AG09309 (cell line): Measurements from ENCODE around the gene HSD11B1L.
"Not testable (repeated sequence)": the region's sequence is repeated elsewhere in the genome, so short reads cannot be mapped to it uniquely, and the experiment has no call there.

Experiments used
- DNase-seq: peaks from one replicate; pipeline ENCODE4 v3.0.0-alpha.2; 2010; ENCODE audit warnings: low read depth
- H3K4me3 ChIP-seq: 2 replicates; pipeline ENCODE4 v1.5.1; 2011; ENCODE audit warnings: mild to moderate bottlenecking, low read depth, low read length, moderate library complexity; ENCODE audit not compliant: control insufficient read depth
- CTCF ChIP-seq: IDR thresholded peaks from 2 replicates; pipeline ENCODE4 v1.5.1; 2011; ENCODE audit warnings: mild to moderate bottlenecking, low read depth, low read length, inconsistent platforms; ENCODE audit not compliant: insufficient read depth, control insufficient read depth; ENCODE audit errors: missing control alignments

The HSD11B1L gene

DNA sequence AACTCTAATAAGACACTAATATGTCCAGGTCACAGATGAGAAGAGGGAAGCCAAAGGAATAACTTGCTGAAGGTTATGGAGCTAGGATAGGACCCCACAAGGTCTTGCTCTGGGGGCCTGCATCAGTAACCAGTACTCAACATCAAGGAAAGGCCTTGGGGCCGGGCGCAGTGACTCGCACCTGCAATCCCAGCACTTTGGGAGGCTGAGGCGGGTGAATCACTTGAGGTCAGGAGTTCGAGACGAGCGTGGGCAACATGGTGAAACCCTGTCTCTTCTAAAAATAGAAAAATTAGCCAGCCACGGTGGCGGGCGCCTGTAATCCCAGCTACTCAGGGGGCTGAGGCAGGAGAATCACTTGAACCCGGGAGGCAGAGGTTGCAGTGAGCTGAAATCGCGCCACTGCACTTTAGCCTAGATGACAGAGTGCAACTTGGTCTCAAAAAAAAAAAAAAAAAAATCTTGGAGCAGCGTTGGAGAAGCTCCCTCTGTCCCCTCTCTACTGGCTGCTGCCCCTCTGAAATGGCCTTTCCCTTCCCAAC is 37.3 kb downstream of the HSD11B1L start:
- DNase-seq: no peak
- H3K4me3 ChIP-seq: peak overlapping the region; percentile 63
- TF ChIP-seq CTCF: no peak

GRCh38 chr19:5718579-5719273 is 37.9 kb downstream of the HSD11B1L start:
- DNase-seq: peak; percentile 88
- peak overlapping the region; percentile 63 for H3K4me3 ChIP-seq
- TF ChIP-seq CTCF: no peak

- H3K4me3 ChIP-seq: peak overlapping the region; percentile 63
- no peak for TF ChIP-seq CTCF
- DNase-seq: no peak
These were observed 38.6 kb downstream of the HSD11B1L start for GRCh38 chr19:5719274-5719960.

DNA sequence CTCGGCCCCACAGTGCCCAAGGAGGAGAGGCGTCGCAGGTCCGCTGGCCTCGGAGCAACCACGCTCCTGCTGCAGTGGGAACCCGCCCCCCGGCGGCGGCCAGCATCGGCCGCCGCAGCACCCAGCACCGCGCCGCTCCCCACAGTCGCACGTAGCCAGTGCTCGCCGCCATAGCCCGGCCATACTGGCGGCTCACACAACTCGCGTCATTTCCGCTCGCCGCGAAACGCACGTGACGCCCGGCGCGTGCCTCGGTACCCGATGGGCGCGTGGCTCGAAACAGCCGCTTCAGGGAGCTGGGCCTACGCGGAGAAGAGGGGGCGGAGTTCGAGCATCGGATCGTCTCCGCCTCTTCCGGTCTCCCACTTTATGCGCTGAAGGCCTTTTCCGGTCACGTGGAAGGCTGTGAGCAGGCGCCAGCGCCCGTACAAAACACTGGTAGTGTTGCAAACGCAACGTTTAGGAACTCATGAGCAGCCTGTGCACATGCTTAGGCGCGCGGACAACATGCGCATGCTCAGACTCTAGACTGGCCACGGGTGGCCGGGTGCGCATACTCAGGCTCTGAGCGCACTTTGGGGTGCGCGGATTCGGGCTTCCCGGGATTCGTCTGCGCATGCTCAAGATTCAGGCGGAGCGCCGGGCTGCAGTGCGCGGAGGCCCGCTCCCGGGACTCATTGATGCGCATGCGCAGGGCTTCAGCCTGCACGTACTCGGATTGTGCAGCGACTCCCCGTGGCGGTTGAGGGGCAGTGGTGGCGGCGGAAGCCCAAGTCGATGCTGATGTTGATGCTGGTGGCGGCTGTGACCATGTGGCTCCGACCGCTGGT is 39.3 kb downstream of the HSD11B1L start, which contains the start of the genes CATSPERD and LONP1:
Gene CATSPERD, plus strand, starts transcription at position 677 of the 830 bp plus-strand sequence. Its CDS starts 101 bp downstream, at position 778.
Gene LONP1, minus strand, starts transcription at position 186 of the 830 bp plus-strand sequence. Its CDS starts 14 bp downstream, at position 172.
- H3K4me3 ChIP-seq: peak within 1 kb of the TSS; percentile 63
- DNase-seq: peak; percentile 92

GRCh38 chr19:5727453-5728050 is 46.7 kb downstream of the HSD11B1L start:
- TF ChIP-seq CTCF: no peak
- no peak for DNase-seq
- H3K4me3 ChIP-seq: no peak overlapping the region

More for the DNA sequence above, 39.3 kb downstream of the HSD11B1L start, which contains the start of the genes CATSPERD and LONP1:
- TF ChIP-seq CTCF: peak; percentile 94

DNA sequence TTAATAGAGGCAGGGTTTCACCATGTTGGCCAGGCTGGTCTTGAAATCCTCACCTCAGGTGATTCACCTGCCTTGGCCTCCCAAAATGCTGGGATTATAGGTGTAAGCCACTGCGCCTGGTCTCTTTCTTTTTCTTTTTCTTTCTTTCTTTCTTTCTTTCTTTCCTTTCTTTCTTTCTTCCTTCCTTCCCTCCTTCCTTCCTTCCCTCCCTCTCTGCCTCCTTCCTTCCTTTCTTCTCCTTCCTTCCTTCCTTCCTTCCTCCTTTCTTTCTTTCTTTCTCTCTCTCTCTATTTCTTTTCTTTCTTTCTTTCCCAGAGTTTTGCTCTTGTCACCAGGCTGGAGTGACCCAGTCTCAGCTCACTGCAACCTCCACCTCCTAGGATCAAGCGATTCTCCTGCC is 52.3 kb downstream of the HSD11B1L start:
- not testable (repeated sequence) for DNase-seq, H3K4me3 ChIP-seq
